K562 (cell line): ENCODE results near the gene FAM200A. TPM values are rescaled to one million over a fixed set of nuclear protein-coding genes. Genes with fewer than 3 reads are reported as not detected.
A peak's percentile ranks its signal among the peaks of the same experiment; 100 is the strongest.

Experiments used
- ATF7 ChIP-seq: fragments of 450-650 bp; IDR thresholded peaks from 2 replicates; pipeline ENCODE4 v1.7.1; 2014; ENCODE audit warnings: mild to moderate bottlenecking, moderate library complexity
- CREB5 ChIP-seq: fragments of 250-450 bp; sonication (Bioruptor Pico); IDR thresholded peaks from 2 replicates; pipeline ENCODE4 v1.5.0; 2020; ENCODE audit warnings: mild to moderate bottlenecking
- FOSL1 ChIP-seq: fragments of 200-800 bp; sonication (Bioruptor generic); conservative IDR thresholded peaks from 2 replicates; pipeline ENCODE4 v1.6.1; 2016; ENCODE audit warnings: missing genetic modification characterization, missing compliant biosample characterization
- GTF3C2 ChIP-seq: IDR thresholded peaks from 3 replicates; pipeline ENCODE4 v1.6.1; 2011; ENCODE audit warnings: borderline replicate concordance, mild to moderate bottlenecking, moderate library complexity; ENCODE audit not compliant: insufficient read length; ENCODE audit errors: extremely low read depth
- HCFC1 ChIP-seq: IDR thresholded peaks from 2 replicates; pipeline ENCODE4 v1.6.1; 2012; ENCODE audit warnings: low read depth, low read length, improper control_type of control experiment
- HDAC3 ChIP-seq: fragments of 450-650 bp; IDR thresholded peaks from 2 replicates; pipeline ENCODE4 v1.6.1; 2018; ENCODE audit warnings: borderline replicate concordance, mild to moderate bottlenecking, moderate library complexity; ENCODE audit not compliant: partially characterized antibody
- HMBOX1 ChIP-seq: sonication (generic); IDR thresholded peaks from 2 replicates; pipeline ENCODE4 v1.6.1; 2016
- HNRNPLL ChIP-seq: fragments of 200-400 bp; formaldehyde crosslinking; IDR thresholded peaks from 2 replicates; pipeline ENCODE4 v1.6.1; 2017; ENCODE audit warnings: low read length, low read depth, mild to moderate bottlenecking; ENCODE audit not compliant: poor library complexity, severe bottlenecking
- KHSRP ChIP-seq: fragments of 450-650 bp; IDR thresholded peaks from 2 replicates; pipeline ENCODE4 v1.6.1; 2017
- MTA1 ChIP-seq: fragments of 450-650 bp; IDR thresholded peaks from 2 replicates; pipeline ENCODE4 v1.6.1; 2017; ENCODE audit warnings: borderline replicate concordance
- NELFE ChIP-seq: IDR thresholded peaks from 2 replicates; pipeline ENCODE4 v1.6.1; 2011; ENCODE audit warnings: mild to moderate bottlenecking; ENCODE audit not compliant: insufficient read depth, insufficient read length
- NFE2L1 ChIP-seq: fragments of 450-650 bp; IDR thresholded peaks from 2 replicates; pipeline ENCODE4 v1.6.1; 2016; ENCODE audit warnings: missing genetic modification characterization, low read depth, mild to moderate bottlenecking, missing compliant biosample characterization, moderate library complexity, borderline replicate concordance
- NFRKB ChIP-seq: fragments of 450-650 bp; IDR thresholded peaks from 2 replicates; pipeline ENCODE4 v1.6.1; 2016; ENCODE audit warnings: low read depth
- NR2C2 ChIP-seq, 2 experiments: fragments of 200-800 bp in 1 of 2; sonication (Bioruptor generic) in 1 of 2; sonication (generic) in 1 of 2; formaldehyde crosslinking in 1 of 2; IDR thresholded peaks; 2 replicates each; pipeline versions ENCODE4 v1.6.1 to v1.8.0; 2016 to 2022; ENCODE audit warnings: mild to moderate bottlenecking in 1 of 2, missing compliant biosample characterization in 1 of 2, missing genetic modification characterization in 1 of 2, missing genetic modification reagents in 1 of 2
- NR2F6 ChIP-seq: fragments of 450-650 bp; formaldehyde crosslinking; IDR thresholded peaks from 2 replicates; pipeline ENCODE4 v1.4.0; 2020; ENCODE audit warnings: mild to moderate bottlenecking
- RAD51 ChIP-seq: fragments of 450-650 bp; IDR thresholded peaks from 2 replicates; pipeline ENCODE4 v1.7.1; 2016; ENCODE audit warnings: low read depth, mild to moderate bottlenecking, borderline replicate concordance
- RBBP5 ChIP-seq: fragments of 200-600 bp; sonication (generic); IDR thresholded peaks from 2 replicates; pipeline ENCODE4 v1.6.1; 2012; ENCODE audit warnings: borderline replicate concordance, mild to moderate bottlenecking, low read length, control low read depth, inconsistent platforms; ENCODE audit not compliant: insufficient read depth, poor library complexity, severe bottlenecking
- RFX1 ChIP-seq: fragments of 450-650 bp; IDR thresholded peaks from 2 replicates; pipeline ENCODE4 v1.6.1; 2016; ENCODE audit warnings: mild to moderate bottlenecking, moderate library complexity
- RFX7 ChIP-seq: fragments of 250-450 bp; sonication (Bioruptor Pico); IDR thresholded peaks from 2 replicates; pipeline ENCODE4 v1.5.1; 2021; ENCODE audit warnings: mild to moderate bottlenecking
- RHOXF2B ChIP-seq: fragments of 250-450 bp; sonication (Bioruptor Pico); conservative IDR thresholded peaks from 2 replicates; pipeline ENCODE4 v1.5.1; 2021
- SRSF7 ChIP-seq: fragments of 200-400 bp; formaldehyde crosslinking; optimal IDR thresholded peaks from 2 replicates; pipeline ENCODE3; 2017; ENCODE audit warnings: mild to moderate bottlenecking, low read depth, low read length
- polyA plus RNA-seq, 8 experiments: library from polyadenylated mRNA; depleted of rRNA in 4 of 8; stranded (reverse) in 5 of 8; unstranded in 3 of 8; fragments of >200 nt; fragmentation: Nextera tagmentation in 2 of 8; fragmentation: Illumina TruSeq in 1 of 8; extraction: Ambion mirVana in 2 of 8; extraction: Trizol in 1 of 8; gene quantifications; 2 replicates each; pipeline versions ENCODE4 v1.2.1 to v1.2.3, GENCODE V29; 2011 to 2014; ENCODE audit warnings: inconsistent platforms in 1 of 8, missing spikeins in 1 of 8
- total RNA-seq, 7 experiments: library from RNA; depleted of rRNA in 6 of 7; stranded (reverse); fragments of >200 nt in 6 of 7; fragmentation: Illumina TruSeq in 2 of 7; extraction: Trizol in 2 of 7; gene quantifications; 2 replicates each; pipeline versions ENCODE4 v1.2.1 to v1.2.3, GENCODE V29; 2011 to 2021; ENCODE audit warnings: low replicate concordance in 1 of 7

FAM200A gene
- total and polyA plus RNA-seq, 9 of the 15 experiments (the other 6 are each of a cell fraction or from before 2014, with no cell fraction given) = 3.3 to 11.2 (median 8.3) TPM

DNA sequence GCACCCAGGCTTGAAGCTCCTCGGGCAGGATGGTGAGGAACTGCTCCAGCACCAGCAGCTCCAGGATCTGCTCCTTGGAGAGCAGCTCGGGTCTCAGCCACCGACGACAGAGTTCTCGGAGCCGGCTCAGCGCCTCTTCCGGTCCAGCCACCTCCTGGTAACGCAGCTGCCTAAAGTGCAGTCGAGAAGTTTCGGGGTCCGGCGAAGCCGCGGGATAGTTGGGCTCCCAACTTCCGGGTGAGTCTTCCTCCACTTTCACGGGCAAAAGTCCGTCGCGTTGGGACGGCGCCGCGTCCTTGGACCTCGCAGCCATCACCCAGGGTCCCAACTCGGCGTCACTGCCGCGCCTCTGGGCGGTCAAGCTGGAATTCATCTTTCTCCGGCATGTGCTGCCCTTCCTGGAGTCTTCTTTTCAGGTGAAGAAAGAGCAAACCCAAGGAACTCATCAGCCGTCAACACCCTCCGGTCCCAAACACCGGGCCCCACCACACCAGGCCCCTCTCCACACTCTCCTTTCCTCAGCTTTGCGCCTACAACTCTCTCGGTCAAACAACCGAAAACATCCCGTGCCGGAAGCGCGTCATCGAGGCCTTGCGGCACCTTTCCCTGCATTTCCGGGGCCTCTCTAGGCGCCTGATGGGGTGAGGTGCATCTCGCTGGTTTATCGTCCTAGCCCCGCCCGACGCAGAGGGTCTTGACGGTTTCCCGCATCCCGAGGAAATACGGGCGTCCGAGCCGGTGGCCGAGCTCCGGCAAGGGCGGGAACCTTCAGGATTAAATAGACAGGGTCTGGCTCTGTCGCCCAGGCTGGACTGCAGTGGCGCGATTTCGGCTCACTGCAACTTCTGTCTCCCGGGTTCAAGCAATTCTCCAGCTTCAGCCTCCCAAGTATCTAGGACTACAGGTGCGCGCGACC, 51.9 kb downstream of the FAM200A start, which contains the start of gene ZNF394 (continued):
- TF ChIP-seq CREB5 (0 out of 2 replicates have a peak, but pooled peaks have one; percentile 44), NR2F6 (no peak), ATF7 (peak; percentile 87), HMBOX1 (no peak), RBBP5 (peak; percentile 91), RFX1 (no peak), NELFE (no peak), RAD51 (peak; percentile 41; the same call in 1 of the 2 replicates), HCFC1 (peak; percentile 83), NFRKB (peak; percentile 67; the same call in 1 of the 2 replicates), RFX7 (CRISPR knock-in tag) (no peak), HDAC3 (no peak), MTA1 (peak; percentile 67; the same call in 1 of the 2 replicates), KHSRP (peak; percentile 73), HNRNPLL (peak; percentile 37), GTF3C2 (no peak), NR2C2 (CRISPR knock-in tag; IDR thresholded peaks at IDR 0.05) (peak; percentile 71; the same call in 1 of the 2 replicates), NR2C2 (tag; IDR thresholded peaks at IDR 0.05) (peak; percentile 89), NFE2L1 (tag) (no peak), SRSF7 (no peak), FOSL1 (tag) (peak; percentile 57), RHOXF2B (CRISPR knock-in tag) (no peak)
